Stimulated activated CD4-positive, alpha-beta T cell treated with anti-CD3 and anti-CD28 coated beads, Interleukin-12 subunit alpha, Interleukin-12 subunit beta, amount 100 ng/mL, for 24 hours (primary cell): Measurements from ENCODE around the gene GRM5.
"Not testable (repeated sequence)": the region's sequence is repeated elsewhere in the genome, so short reads cannot be mapped to it uniquely, and the experiment has no call there.

Experiments used
- DNase-seq, 2 experiments: peaks; one replicate each; pipeline ENCODE4 v3.0.0-alpha.2; 2020; ENCODE audit warnings: low read depth in 2 of 2

Gene GRM5

GRCh38 chr11:89065651-89066201, at the start of gene GRM5:
Gene GRM5, minus strand, starts transcription at chr11:89065982. Its CDS starts 18,110 bp downstream, at chr11:89047872.
- DNase-seq = not testable (repeated sequence)

GRCh38 chr11:89097956-89098355, 32.2 kb upstream of the GRM5 start:
- DNase-seq = not testable (repeated sequence)

- DNase-seq = not testable (repeated sequence)
These were observed 28.0 kb upstream of the GRM5 start for GRCh38 chr11:89093806-89094205.

- not testable (repeated sequence) for DNase-seq
These were observed 19.2 kb upstream of the GRM5 start for GRCh38 chr11:89084951-89085350.

- DNase-seq = not testable (repeated sequence)
These were observed 5.1 kb upstream of the GRM5 start for GRCh38 chr11:89070911-89071310.

GRCh38 chr11:89067264-89067663, 1.5 kb upstream of the GRM5 start:
- DNase-seq = no peak

- DNase-seq = no peak
These were observed 716 bp downstream of the GRM5 start for GRCh38 chr11:89065066-89065465.

- DNase-seq = not testable (repeated sequence)
These were observed 2.3 kb downstream of the GRM5 start for GRCh38 chr11:89063481-89063951.

GRCh38 chr11:89062771-89063298, 2.9 kb downstream of the GRM5 start:
- DNase-seq = not testable (repeated sequence)

GRCh38 chr11:89061839-89062238, 3.9 kb downstream of the GRM5 start:
- DNase-seq = not testable (repeated sequence)

- not testable (repeated sequence) for DNase-seq
These were observed 8.4 kb downstream of the GRM5 start for GRCh38 chr11:89057406-89057805.

- DNase-seq = no peak
These were observed 13.6 kb downstream of the GRM5 start for GRCh38 chr11:89052220-89052619.

- DNase-seq = not testable (repeated sequence)
These were observed 18.6 kb downstream of the GRM5 start for GRCh38 chr11:89047159-89047558.

GRCh38 chr11:89043861-89044588, 21.8 kb downstream of the GRM5 start:
- DNase-seq = not testable (repeated sequence)

GRCh38 chr11:89029671-89030070, 36.1 kb downstream of the GRM5 start:
- DNase-seq = not testable (repeated sequence)

- no peak for DNase-seq
These were observed 44.4 kb downstream of the GRM5 start for GRCh38 chr11:89021339-89021738.

GRCh38 chr11:89019827-89020547, 45.8 kb downstream of the GRM5 start:
- DNase-seq = not testable (repeated sequence)

- DNase-seq = no peak
These were observed 49.6 kb downstream of the GRM5 start for GRCh38 chr11:89016214-89016613.

- DNase-seq = no peak
These were observed 50.2 kb downstream of the GRM5 start for GRCh38 chr11:89015614-89016013.

GRCh38 chr11:89000852-89001251, 64.9 kb downstream of the GRM5 start:
- DNase-seq = not testable (repeated sequence)

- no peak for DNase-seq
These were observed 86.1 kb downstream of the GRM5 start for GRCh38 chr11:88979641-88980040.

GRCh38 chr11:88978992-88979391, 86.8 kb downstream of the GRM5 start:
- not testable (repeated sequence) for DNase-seq
